GM12878 (cell line): ENCODE data around the gene CHCHD3. TPM values are rescaled to one million over a fixed set of nuclear protein-coding genes. Genes with fewer than 3 reads are reported as not detected.

Experiments used
- ATAC-seq: fragments of 200-7000 bp; cut with Tn5 transposase; 3 replicates; pipeline ENCODE4 v1.9.1; 2020; ENCODE audit warnings: mild to moderate bottlenecking, moderate library complexity
- BruUV-seq: library from RNA; stranded (reverse); fragments of 400-500 nt; replicated peaks from 2 replicates; lab custom pipeline; 2021; lab: Mats Ljungman, UMichigan
- CTCF ChIA-PET: fragments of 300-600 bp; sonication (Branson Sonifier 250); formaldehyde crosslinking; extraction: SDS; loops from one replicate; lab custom pipeline; 2021; ENCODE audit warnings: inconsistent platforms; lab: Yijun Ruan, JAX
- POLR2A ChIA-PET: fragments of 350-600 bp; formaldehyde crosslinking; extraction: SDS; loops from one replicate; lab custom pipeline; 2021; ENCODE audit warnings: inconsistent platforms; lab: Charles Lee
- RAD21 ChIA-PET: fragments of 300-600 bp; sonication (Branson Sonifier 250); formaldehyde crosslinking; loops from one replicate; lab custom pipeline; 2023; ENCODE audit warnings: antibody characterized with exemption; ENCODE audit not compliant: unreplicated experiment; lab: Charles Lee
- SMC1A ChIA-PET: fragments of 300-600 bp; sonication (Branson Sonifier 250); formaldehyde crosslinking; loops from one replicate; lab custom pipeline; 2023; ENCODE audit not compliant: unreplicated experiment, uncharacterized antibody; lab: Charles Lee
- DNase-seq: peaks from one replicate; pipeline ENCODE4 v3.0.0-alpha.2; 2011; ENCODE audit warnings: low read depth, low spot score
- FAIRE-seq: peaks from 3 replicates; lab custom pipeline; 2011; peaks lifted over from hg19 to GRCh38; lab: Jason Lieb, UNC
- H2AFZ ChIP-seq: 2 replicates; pipeline ENCODE4 v1.6.0; 2011; ENCODE audit warnings: low read depth, low read length, control low read depth; ENCODE audit not compliant: control insufficient read depth
- H3K27ac ChIP-seq: 2 replicates; pipeline ENCODE4 v1.5.1; 2011; ENCODE audit warnings: control low read depth; ENCODE audit not compliant: control insufficient read depth, insufficient read depth
- H3K27me3 ChIP-seq, 2 experiments: replicated peaks in 1 of 2; 2 replicates each; pipeline versions ENCODE4 v1.6.0 to v1.6.1; 2011; ENCODE audit warnings: low read length in 1 of 2; ENCODE audit not compliant: control insufficient read depth in 2 of 2, insufficient read depth in 2 of 2
- H3K36me3 ChIP-seq, 2 experiments: 2 replicates each; pipeline ENCODE4 v1.5.1; 2011; ENCODE audit warnings: low read length in 1 of 2; ENCODE audit not compliant: control insufficient read depth in 2 of 2, insufficient read depth in 2 of 2
- H3K4me1 ChIP-seq: 2 replicates; pipeline ENCODE4 v1.6.1; 2011; ENCODE audit warnings: mild to moderate bottlenecking, low read length, moderate library complexity, mixed read lengths; ENCODE audit not compliant: control insufficient read depth, insufficient read depth
- H3K4me2 ChIP-seq: 2 replicates; pipeline ENCODE4 v1.6.0; 2011; ENCODE audit warnings: control low read depth; ENCODE audit not compliant: control insufficient read depth, insufficient read depth
- H3K4me3 ChIP-seq: fragments of 200-600 bp; sonication (generic); 2 replicates; pipeline ENCODE4 v1.5.1; 2016
- H3K79me2 ChIP-seq: 2 replicates; pipeline ENCODE4 v1.6.0; 2011; ENCODE audit warnings: low read length; ENCODE audit not compliant: control insufficient read depth, insufficient read depth
- H3K9ac ChIP-seq: 2 replicates; pipeline ENCODE4 v1.8.0; 2011; ENCODE audit warnings: low read length, control low read depth, mixed read lengths; ENCODE audit not compliant: control insufficient read depth, insufficient read depth
- H3K9me3 ChIP-seq: replicated peaks from 3 replicates; pipeline ENCODE4 v1.5.1; 2011; ENCODE audit warnings: mild to moderate bottlenecking, low read length; ENCODE audit not compliant: control insufficient read depth, insufficient read depth
- H4K20me1 ChIP-seq: 2 replicates; pipeline ENCODE4 v1.6.0; 2011; ENCODE audit not compliant: control insufficient read depth, insufficient read depth
- ESRRA ChIP-seq: IDR thresholded peaks from 2 replicates; pipeline ENCODE4 v1.6.1; 2012; ENCODE audit warnings: mild to moderate bottlenecking, low read length, improper control_type of control experiment
- HDAC2 ChIP-seq: fragments of 200-600 bp; sonication (generic); IDR thresholded peaks from 2 replicates; pipeline ENCODE4 v1.6.1; 2017
- MLLT1 ChIP-seq: fragments of 450-650 bp; IDR thresholded peaks from 2 replicates; pipeline ENCODE4 v1.6.1; 2016; ENCODE audit warnings: mild to moderate bottlenecking
- NFXL1 ChIP-seq: fragments of 450-650 bp; IDR thresholded peaks from 2 replicates; pipeline ENCODE4 v1.6.1; 2017; ENCODE audit warnings: antibody characterized with exemption, mild to moderate bottlenecking, borderline replicate concordance
- SMARCA5 ChIP-seq: fragments of 450-650 bp; IDR thresholded peaks from 2 replicates; pipeline ENCODE4 v1.6.1; 2017; ENCODE audit warnings: mild to moderate bottlenecking
- STAT3 ChIP-seq: IDR thresholded peaks from 2 replicates; pipeline ENCODE4 v1.6.1; 2011; ENCODE audit warnings: low read depth, low read length, improper control_type of control experiment
- TAF1 ChIP-seq: IDR thresholded peaks from 2 replicates; pipeline ENCODE4 v1.6.1; 2011; ENCODE audit warnings: mild to moderate bottlenecking, low read depth, low read length, borderline replicate concordance
- ZBTB11 ChIP-seq: fragments of 450-650 bp; formaldehyde crosslinking; IDR thresholded peaks from 2 replicates; pipeline ENCODE4 v1.5.0; 2022; ENCODE audit warnings: mild to moderate bottlenecking, missing genetic modification characterization
- WGBS: methylation state at CpG from one replicate; pipeline ENCODE4 v1.1.6; 2016; ENCODE audit warnings: low lambda C conversion rate; ENCODE audit not compliant: insufficient replicate concordance, insufficient coverage; ENCODE audit errors: missing lambda C conversion rate; 5-methylcytosine and 5-hydroxymethylcytosine counted together
- in situ Hi-C: fragments of 300-500 bp; cut with MboI; formaldehyde crosslinking; loops from 9 replicates; pipeline ENCODE4 v1.14.3; 2018; ENCODE audit warnings: mixed read lengths
- intact Hi-C: fragments of 100-400 bp; cut with micrococcal nuclease; formaldehyde crosslinking; loops from one replicate; pipeline ENCODE4 v1.14.2; 2022; ENCODE audit not compliant: unreplicated experiment
- polyA plus RNA-seq, 11 experiments: library from polyadenylated mRNA; depleted of rRNA in 4 of 11; unstranded in 6 of 11; stranded (reverse) in 5 of 11; fragments of >200 nt; fragmentation: Nextera tagmentation in 4 of 11; fragmentation: Illumina TruSeq in 1 of 11; extraction: Ambion mirVana in 4 of 11; extraction: Trizol in 1 of 11; gene quantifications; 1 replicate in 1 of 11; 2 replicates in 10 of 11; pipeline versions ENCODE4 v1.2.1 to v1.2.3, GENCODE V29; 2011 to 2016; ENCODE audit warnings: inconsistent platforms in 2 of 11, missing spikeins in 2 of 11, low read depth in 1 of 11
- total RNA-seq, 4 experiments: library from RNA; depleted of rRNA in 3 of 4; stranded (reverse); fragments of >200 nt in 3 of 4; fragmentation: Illumina TruSeq in 1 of 4; extraction: Trizol in 1 of 4; gene quantifications; 2 replicates each; pipeline versions ENCODE4 v1.2.1 to v1.2.3, GENCODE V29; 2013 to 2021
- TF ChIP-seq, protein P1 (sequence below): fragments of 450-650 bp; IDR thresholded peaks from 2 replicates; pipeline ENCODE4 v1.6.1; 2017; ENCODE audit warnings: low read depth, mild to moderate bottlenecking, moderate library complexity
- TF ChIP-seq, protein P2 (sequence below): fragments of 450-650 bp; IDR thresholded peaks from 2 replicates; pipeline ENCODE4 v1.6.1; 2017; ENCODE audit warnings: mild to moderate bottlenecking, moderate library complexity

Gene CHCHD3
- total and polyA plus RNA-seq, 10 of the 15 experiments (the other 5 are each of a cell fraction or from before 2014, with no cell fraction given): 38.3 to 178 (median 96.2) TPM

- Histone ChIP-seq H3K4me3 (no peak overlapping the region), H4K20me1 (no peaks in the 10 kb centered on the region), H3K27ac (no peak overlapping the region), H3K9ac (no peak overlapping the region), H3K9me3 (no peaks in the 10 kb centered on the region), H3K79me2 (peaks cover 1% of the 10 kb centered on the region), H2AFZ (no peak overlapping the region), H3K4me1 (peaks cover 6% of the 10 kb centered on the region), H3K27me3 (no peaks in the 10 kb centered on the region), H3K4me2 (no peak overlapping the region), H3K36me3 (no peaks in the 10 kb centered on the region)
- ChIA-PET RAD21 (interaction anchor here (0.7 to 1.4 kb wide), 2 partner anchors 12 to 42 kb away, joined by 3 read pairs; partner anchors contain the start of gene CHCHD3), POLR2A (no interaction called here), SMC1A (interaction anchor here (0.8 to 2.1 kb wide), 2 partner anchors 12 to 38 kb away, joined by 3 to 18 read pairs; no protein-coding TSS in a partner anchor), CTCF (interaction anchor here (1.1 to 2.1 kb wide), 3 partner anchors 10 to 34 kb away, joined by 4 to 7 read pairs (median 5); no protein-coding TSS in a partner anchor)
- WGBS: 97% methylated on average over 2 of the region's 2 CpGs
- intact Hi-C loops (no loop called here), in situ Hi-C loops (no loop called here)
- no TSS peak for BruUV-seq
- ATAC-seq (no peak), FAIRE-seq (no peak), DNase-seq (no peak)
- TF ChIP-seq MLLT1: no peak
- TF ChIP-seq ESRRA: no peak
- no peak for TF ChIP-seq SMARCA5
- TF ChIP-seq, protein P1, sequence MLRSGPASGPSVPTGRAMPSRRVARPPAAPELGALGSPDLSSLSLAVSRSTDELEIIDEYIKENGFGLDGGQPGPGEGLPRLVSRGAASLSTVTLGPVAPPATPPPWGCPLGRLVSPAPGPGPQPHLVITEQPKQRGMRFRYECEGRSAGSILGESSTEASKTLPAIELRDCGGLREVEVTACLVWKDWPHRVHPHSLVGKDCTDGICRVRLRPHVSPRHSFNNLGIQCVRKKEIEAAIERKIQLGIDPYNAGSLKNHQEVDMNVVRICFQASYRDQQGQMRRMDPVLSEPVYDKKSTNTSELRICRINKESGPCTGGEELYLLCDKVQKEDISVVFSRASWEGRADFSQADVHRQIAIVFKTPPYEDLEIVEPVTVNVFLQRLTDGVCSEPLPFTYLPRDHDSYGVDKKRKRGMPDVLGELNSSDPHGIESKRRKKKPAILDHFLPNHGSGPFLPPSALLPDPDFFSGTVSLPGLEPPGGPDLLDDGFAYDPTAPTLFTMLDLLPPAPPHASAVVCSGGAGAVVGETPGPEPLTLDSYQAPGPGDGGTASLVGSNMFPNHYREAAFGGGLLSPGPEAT: no peak
- no peak for TF ChIP-seq STAT3
- no peak for TF ChIP-seq NFXL1
- no peak for TF ChIP-seq TAF1
- no peak for TF ChIP-seq ZBTB11
- TF ChIP-seq, protein P2, sequence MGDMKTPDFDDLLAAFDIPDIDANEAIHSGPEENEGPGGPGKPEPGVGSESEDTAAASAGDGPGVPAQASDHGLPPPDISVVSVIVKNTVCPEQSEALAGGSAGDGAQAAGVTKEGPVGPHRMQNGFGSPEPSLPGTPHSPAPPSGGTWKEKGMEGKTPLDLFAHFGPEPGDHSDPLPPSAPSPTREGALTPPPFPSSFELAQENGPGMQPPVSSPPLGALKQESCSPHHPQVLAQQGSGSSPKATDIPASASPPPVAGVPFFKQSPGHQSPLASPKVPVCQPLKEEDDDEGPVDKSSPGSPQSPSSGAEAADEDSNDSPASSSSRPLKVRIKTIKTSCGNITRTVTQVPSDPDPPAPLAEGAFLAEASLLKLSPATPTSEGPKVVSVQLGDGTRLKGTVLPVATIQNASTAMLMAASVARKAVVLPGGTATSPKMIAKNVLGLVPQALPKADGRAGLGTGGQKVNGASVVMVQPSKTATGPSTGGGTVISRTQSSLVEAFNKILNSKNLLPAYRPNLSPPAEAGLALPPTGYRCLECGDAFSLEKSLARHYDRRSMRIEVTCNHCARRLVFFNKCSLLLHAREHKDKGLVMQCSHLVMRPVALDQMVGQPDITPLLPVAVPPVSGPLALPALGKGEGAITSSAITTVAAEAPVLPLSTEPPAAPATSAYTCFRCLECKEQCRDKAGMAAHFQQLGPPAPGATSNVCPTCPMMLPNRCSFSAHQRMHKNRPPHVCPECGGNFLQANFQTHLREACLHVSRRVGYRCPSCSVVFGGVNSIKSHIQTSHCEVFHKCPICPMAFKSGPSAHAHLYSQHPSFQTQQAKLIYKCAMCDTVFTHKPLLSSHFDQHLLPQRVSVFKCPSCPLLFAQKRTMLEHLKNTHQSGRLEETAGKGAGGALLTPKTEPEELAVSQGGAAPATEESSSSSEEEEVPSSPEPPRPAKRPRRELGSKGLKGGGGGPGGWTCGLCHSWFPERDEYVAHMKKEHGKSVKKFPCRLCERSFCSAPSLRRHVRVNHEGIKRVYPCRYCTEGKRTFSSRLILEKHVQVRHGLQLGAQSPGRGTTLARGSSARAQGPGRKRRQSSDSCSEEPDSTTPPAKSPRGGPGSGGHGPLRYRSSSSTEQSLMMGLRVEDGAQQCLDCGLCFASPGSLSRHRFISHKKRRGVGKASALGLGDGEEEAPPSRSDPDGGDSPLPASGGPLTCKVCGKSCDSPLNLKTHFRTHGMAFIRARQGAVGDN: no peak
- TF ChIP-seq HDAC2: no peak
Measured at GRCh38 chr7:133039614-133040013, 42.3 kb downstream of the CHCHD3 start.
